ENCODE results near the gene ARHGEF11. TPM values are rescaled to one million over a fixed set of nuclear protein-coding genes. Genes with fewer than 3 reads are reported as not detected.

Gene ARHGEF11
- total and polyA plus RNA-seq, 8 donors = 34.4 to 53.5 (median 40.1) TPM

DNA sequence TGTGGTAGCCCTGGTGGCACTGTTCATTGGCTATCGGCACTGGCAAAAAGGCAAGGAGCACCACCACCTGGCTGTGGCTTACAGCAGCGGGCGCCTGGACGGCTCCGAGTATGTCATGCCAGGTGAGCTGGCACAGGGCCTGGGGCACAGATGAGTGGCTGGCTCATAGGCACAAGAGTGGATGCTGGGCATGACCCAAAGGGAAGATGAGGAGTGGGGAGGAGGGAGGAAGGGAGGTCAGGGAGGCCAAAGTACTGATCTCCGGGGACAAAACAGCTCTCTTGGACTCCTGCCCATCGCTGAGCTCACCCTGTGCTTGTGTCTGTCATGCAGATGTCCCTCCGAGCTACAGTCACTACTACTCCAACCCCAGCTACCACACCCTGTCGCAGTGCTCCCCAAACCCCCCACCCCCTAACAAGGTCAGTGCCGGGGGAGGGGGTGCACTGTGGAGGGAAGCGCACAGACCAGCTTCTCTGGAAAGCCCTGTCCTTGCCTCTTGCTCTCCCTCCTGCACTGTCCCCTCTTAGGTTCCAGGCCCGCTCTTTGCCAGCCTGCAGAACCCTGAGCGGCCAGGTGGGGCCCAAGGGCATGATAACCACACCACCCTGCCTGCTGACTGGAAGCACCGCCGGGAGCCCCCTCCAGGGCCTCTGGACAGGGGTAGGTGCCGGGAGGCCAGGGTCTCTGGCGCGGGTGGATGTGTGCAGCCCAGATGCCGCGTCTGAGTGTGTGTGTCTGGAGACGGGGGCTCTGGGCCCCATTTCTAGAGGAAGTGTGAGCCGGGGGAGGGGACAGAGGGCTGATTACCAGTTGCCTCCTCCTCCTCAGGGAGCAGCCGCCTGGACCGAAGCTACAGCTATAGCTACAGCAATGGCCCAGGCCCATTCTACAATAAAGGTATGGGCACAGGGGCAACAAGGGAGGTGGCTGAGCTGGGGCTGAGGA is 132.4 kb downstream of the ARHGEF11 start:
- ATAC-seq (peak; percentile 78), DNase-seq (peak in 2 of 4 donors; percentile 68 to 85)
- Histone ChIP-seq H3K27me3 (peaks cover 0 to 22% of the 10 kb centered on the region in 2 donors), H3K36me3 (peaks cover 0 to 15% of the 10 kb centered on the region in 2 donors), H3K9me3 (no peaks in the 10 kb centered on the region), H3K4me3 (no peak overlapping the region), H3K27ac (no peak overlapping the region), H3K4me1 (no peaks in the 10 kb centered on the region)
- intact Hi-C loops (cut with DNase I) = no loop called here
- TF ChIP-seq, protein P1, sequence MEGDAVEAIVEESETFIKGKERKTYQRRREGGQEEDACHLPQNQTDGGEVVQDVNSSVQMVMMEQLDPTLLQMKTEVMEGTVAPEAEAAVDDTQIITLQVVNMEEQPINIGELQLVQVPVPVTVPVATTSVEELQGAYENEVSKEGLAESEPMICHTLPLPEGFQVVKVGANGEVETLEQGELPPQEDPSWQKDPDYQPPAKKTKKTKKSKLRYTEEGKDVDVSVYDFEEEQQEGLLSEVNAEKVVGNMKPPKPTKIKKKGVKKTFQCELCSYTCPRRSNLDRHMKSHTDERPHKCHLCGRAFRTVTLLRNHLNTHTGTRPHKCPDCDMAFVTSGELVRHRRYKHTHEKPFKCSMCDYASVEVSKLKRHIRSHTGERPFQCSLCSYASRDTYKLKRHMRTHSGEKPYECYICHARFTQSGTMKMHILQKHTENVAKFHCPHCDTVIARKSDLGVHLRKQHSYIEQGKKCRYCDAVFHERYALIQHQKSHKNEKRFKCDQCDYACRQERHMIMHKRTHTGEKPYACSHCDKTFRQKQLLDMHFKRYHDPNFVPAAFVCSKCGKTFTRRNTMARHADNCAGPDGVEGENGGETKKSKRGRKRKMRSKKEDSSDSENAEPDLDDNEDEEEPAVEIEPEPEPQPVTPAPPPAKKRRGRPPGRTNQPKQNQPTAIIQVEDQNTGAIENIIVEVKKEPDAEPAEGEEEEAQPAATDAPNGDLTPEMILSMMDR (IDR thresholded peaks at IDR 0.05) = no peak

DNA sequence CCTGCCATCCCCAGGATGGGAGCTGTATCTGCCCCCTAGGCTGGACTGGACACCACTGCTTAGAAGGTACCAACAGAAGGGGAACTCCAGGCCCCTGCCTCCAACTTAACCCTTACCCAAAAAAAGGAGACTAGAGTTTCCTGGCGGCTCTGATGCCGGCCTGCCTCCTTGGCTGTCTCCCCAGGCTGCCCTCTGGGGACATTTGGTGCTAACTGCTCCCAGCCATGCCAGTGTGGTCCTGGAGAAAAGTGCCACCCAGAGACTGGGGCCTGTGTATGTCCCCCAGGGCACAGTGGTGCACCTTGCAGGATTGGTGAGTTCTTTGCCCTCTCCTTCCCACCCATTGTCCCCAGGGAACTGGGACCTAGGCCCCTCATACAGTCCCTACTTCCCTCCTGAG is 133.2 kb downstream of the ARHGEF11 start:
- intact Hi-C loops (cut with DNase I) = no loop called here
- peaks cover 0 to 28% of the 10 kb centered on the region in 2 donors for H3K27me3 ChIP-seq

DNA sequence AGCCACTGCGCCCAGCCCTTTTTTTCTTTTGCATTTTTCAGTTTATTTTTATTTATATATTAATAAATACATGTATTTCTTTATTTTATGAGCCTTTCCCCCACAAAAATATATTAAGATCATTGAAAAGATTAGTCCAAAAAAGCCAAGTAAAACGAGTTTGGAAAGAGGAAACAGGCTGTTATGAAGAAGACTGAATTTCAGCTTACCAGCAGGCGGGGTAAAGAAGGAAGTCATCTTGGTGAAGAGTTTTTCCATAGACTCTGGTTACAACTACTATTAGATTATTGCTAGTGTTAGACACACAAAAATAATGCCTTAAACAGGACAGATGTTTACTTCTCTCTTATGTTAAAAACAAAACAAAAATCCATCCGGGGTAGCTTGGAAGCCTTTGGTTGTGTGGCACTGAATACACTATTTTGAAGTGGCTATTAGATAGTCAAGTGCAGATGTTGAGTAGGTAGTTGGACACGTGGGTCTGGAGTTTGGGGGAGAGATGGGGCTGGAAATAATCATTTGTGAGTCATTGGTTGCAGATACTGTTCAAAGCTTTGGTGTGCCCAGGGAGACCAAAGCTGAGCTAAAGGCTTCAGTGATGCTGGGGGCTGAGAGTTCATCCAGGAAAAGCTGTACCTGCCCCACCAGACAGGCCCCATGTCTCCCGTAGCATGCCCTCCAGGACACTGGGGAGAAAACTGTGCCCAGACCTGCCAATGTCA is 133.8 kb downstream of the ARHGEF11 start:
- intact Hi-C loops (cut with DNase I) = no loop called here
- H3K4me3 ChIP-seq = no peak overlapping the region
- H3K4me1 ChIP-seq = peaks cover 4 to 11% of the 10 kb centered on the region in 2 donors
- H3K27me3 ChIP-seq = peaks cover 0 to 28% of the 10 kb centered on the region in 2 donors
- H3K36me3 ChIP-seq = peaks cover 0 to 15% of the 10 kb centered on the region in 2 donors
- TF ChIP-seq, protein P1 (IDR thresholded peaks at IDR 0.05) = no peak
- DNase-seq (no peak), ATAC-seq (no peak)
- H3K27ac ChIP-seq = no peak overlapping the region
- no peaks in the 10 kb centered on the region for H3K9me3 ChIP-seq

More for the DNA sequence above, 133.2 kb downstream of the ARHGEF11 start:
- Histone ChIP-seq H3K9me3 (no peaks in the 10 kb centered on the region), H3K4me1 (peaks cover 0 to 7% of the 10 kb centered on the region in 2 donors), H3K36me3 (peaks cover 0 to 15% of the 10 kb centered on the region in 2 donors), H3K4me3 (no peak overlapping the region), H3K27ac (no peak overlapping the region)
- peak in 1 of 4 donors; percentile 21 for DNase-seq
- ATAC-seq = no peak
- TF ChIP-seq, protein P1 (IDR thresholded peaks at IDR 0.05) = no peak

DNA sequence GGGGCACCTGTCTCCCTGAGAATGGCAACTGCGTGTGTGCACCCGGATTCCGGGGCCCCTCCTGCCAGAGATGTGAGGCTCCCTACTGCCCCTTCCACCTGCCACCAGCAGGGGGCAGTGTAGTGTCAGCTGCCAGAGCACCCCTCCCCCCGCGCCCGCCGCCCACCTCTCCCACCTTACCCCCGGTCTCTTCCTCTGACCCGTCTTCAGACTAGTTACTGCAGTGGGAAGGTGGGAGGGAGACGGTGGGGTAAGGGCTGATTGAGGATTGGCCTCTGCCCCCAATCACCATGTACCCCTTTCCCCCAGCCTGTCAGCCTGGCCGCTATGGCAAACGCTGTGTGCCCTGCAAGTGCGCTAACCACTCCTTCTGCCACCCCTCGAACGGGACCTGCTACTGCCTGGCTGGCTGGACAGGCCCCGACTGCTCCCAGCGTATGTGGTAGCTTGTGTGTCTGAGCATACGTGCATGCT is 135.2 kb downstream of the ARHGEF11 start:
- ATAC-seq = peak; percentile 56
- peaks cover 0 to 28% of the 10 kb centered on the region in 2 donors for H3K27me3 ChIP-seq

More for the DNA sequence above, 135.2 kb downstream of the ARHGEF11 start:
- Histone ChIP-seq H3K4me3 (no peak overlapping the region), H3K9me3 (no peaks in the 10 kb centered on the region), H3K36me3 (peaks cover 0 to 14% of the 10 kb centered on the region in 2 donors), H3K4me1 (peaks cover 4 to 11% of the 10 kb centered on the region in 2 donors), H3K27ac (no peak overlapping the region)
- TF ChIP-seq, protein P1 (IDR thresholded peaks at IDR 0.05) = peak; percentile 65 to 88
- intact Hi-C loops (cut with DNase I) = no loop called here
- peak in 1 of 4 donors; percentile 85 for DNase-seq

Measured in left lung (tissue), 10 donors.